ENCODE results near the gene RNF11. TPM values are rescaled to one million over a fixed set of nuclear protein-coding genes. Genes with fewer than 3 reads are reported as not detected.

RNF11 gene
- total RNA-seq, 1 experiment from 2014 or later = 67.5 TPM

DNA sequence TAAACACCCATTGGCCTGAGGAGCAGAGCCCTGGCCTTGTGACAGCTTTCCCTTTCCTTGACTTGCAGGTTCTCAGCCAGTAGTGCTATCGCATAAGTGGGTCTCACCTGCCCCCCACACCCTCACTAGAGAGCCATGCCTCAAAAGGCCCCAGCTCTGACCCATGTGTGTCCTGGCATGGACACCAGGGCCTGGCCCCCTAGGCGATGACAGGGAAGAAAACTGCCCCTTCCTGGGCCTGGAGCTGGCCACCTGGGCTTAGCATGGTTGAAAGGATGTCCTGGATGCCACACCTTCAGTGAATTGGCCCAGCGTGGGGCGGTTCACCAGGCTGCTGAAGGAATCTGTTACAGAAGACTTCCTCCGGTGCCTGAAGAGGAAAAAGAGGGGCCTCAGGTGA is 75.8 kb downstream of the RNF11 start:
- ChIA-PET POLR2A (ENCODE audit: low non-redundant PET) (no interaction called here), CTCF (no interaction called here)
- Histone ChIP-seq H3K9me3 (ENCODE audit: low read depth, low read length, poor library complexity, severe bottlenecking) (no peaks in the 10 kb centered on the region), H3K27ac (ENCODE audit: low read depth, low read length, poor library complexity, severe bottlenecking) (no peak overlapping the region), H3K4me1 (ENCODE audit: insufficient read depth, low read length, poor library complexity, severe bottlenecking) (peaks cover 9% of the 10 kb centered on the region), H3K27me3 (replicated peaks; ENCODE audit: insufficient read depth, low read depth, low read length, poor library complexity) (no peaks in the 10 kb centered on the region), H3K36me3 (ENCODE audit: insufficient read depth, low read length, poor library complexity, severe bottlenecking) (no peaks in the 10 kb centered on the region), H3K4me3 (ENCODE audit: low read depth, low read length, poor library complexity, severe bottlenecking) (no peak overlapping the region)
- DNase-seq (ENCODE audit: low spot score) = no peak
- intact Hi-C loops (cut with micrococcal nuclease; ENCODE audit: unreplicated experiment) = no loop called here
- no TSS peak for BruUV-seq (replicated peaks)
- no peak for TF ChIP-seq EZH2 (IDR thresholded peaks at IDR 0.05; ENCODE audit: borderline replicate concordance, low read depth, low read length, poor library complexity, severe bottlenecking)
- TF ChIP-seq, protein P1, sequence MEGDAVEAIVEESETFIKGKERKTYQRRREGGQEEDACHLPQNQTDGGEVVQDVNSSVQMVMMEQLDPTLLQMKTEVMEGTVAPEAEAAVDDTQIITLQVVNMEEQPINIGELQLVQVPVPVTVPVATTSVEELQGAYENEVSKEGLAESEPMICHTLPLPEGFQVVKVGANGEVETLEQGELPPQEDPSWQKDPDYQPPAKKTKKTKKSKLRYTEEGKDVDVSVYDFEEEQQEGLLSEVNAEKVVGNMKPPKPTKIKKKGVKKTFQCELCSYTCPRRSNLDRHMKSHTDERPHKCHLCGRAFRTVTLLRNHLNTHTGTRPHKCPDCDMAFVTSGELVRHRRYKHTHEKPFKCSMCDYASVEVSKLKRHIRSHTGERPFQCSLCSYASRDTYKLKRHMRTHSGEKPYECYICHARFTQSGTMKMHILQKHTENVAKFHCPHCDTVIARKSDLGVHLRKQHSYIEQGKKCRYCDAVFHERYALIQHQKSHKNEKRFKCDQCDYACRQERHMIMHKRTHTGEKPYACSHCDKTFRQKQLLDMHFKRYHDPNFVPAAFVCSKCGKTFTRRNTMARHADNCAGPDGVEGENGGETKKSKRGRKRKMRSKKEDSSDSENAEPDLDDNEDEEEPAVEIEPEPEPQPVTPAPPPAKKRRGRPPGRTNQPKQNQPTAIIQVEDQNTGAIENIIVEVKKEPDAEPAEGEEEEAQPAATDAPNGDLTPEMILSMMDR (conservative IDR thresholded peaks at IDR 0.05; ENCODE audit: low read depth, low read length) = no peak

DNA sequence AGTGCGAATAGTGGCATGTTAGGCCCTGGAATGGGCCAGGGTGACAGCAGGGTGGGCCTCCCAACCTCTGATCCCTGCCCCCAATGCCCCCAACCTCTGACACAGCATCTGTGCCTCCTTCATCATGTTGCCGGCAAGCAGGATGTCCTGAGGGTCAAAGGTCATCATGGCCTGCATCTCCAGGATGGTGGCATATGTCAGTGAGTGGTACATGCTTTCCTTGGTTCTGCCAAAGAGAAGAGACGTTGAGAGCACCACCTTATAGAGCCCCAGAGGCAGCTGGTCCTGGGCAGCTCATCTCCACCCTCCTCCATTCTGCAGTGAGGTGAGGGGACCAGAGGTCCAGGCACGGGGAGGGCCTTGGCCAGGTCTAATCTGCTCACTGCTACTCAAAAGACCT is 76.6 kb downstream of the RNF11 start:
- Histone ChIP-seq H3K4me1 (ENCODE audit: insufficient read depth, low read length, poor library complexity, severe bottlenecking) (peaks cover 9% of the 10 kb centered on the region), H3K27ac (ENCODE audit: low read depth, low read length, poor library complexity, severe bottlenecking) (no peak overlapping the region), H3K4me3 (ENCODE audit: low read depth, low read length, poor library complexity, severe bottlenecking) (no peak overlapping the region), H3K36me3 (ENCODE audit: insufficient read depth, low read length, poor library complexity, severe bottlenecking) (no peaks in the 10 kb centered on the region), H3K9me3 (ENCODE audit: low read depth, low read length, poor library complexity, severe bottlenecking) (no peaks in the 10 kb centered on the region), H3K27me3 (replicated peaks; ENCODE audit: insufficient read depth, low read depth, low read length, poor library complexity) (no peaks in the 10 kb centered on the region)
- BruUV-seq (replicated peaks) = no TSS peak
- intact Hi-C loops (cut with micrococcal nuclease; ENCODE audit: unreplicated experiment) = no loop called here
- TF ChIP-seq EZH2 (IDR thresholded peaks at IDR 0.05; ENCODE audit: borderline replicate concordance, low read depth, low read length, poor library complexity, severe bottlenecking) = no peak
- TF ChIP-seq, protein P1 (conservative IDR thresholded peaks at IDR 0.05; ENCODE audit: low read depth, low read length) = no peak
- DNase-seq (ENCODE audit: low spot score) = no peak
- ChIA-PET CTCF (no interaction called here), POLR2A (ENCODE audit: low non-redundant PET) (no interaction called here)

GRCh38 chr1:51313268-51313852 is 77.3 kb downstream of the RNF11 start:
- Histone ChIP-seq H3K4me1 (ENCODE audit: insufficient read depth, low read length, poor library complexity, severe bottlenecking) (peaks cover 9% of the 10 kb centered on the region), H3K27me3 (replicated peaks; ENCODE audit: insufficient read depth, low read depth, low read length, poor library complexity) (no peaks in the 10 kb centered on the region), H3K27ac (ENCODE audit: low read depth, low read length, poor library complexity, severe bottlenecking) (no peak overlapping the region), H3K4me3 (ENCODE audit: low read depth, low read length, poor library complexity, severe bottlenecking) (no peak overlapping the region), H3K9me3 (ENCODE audit: low read depth, low read length, poor library complexity, severe bottlenecking) (no peaks in the 10 kb centered on the region), H3K36me3 (ENCODE audit: insufficient read depth, low read length, poor library complexity, severe bottlenecking) (no peaks in the 10 kb centered on the region)
- no TSS peak for BruUV-seq (replicated peaks)
- intact Hi-C loops (cut with micrococcal nuclease; ENCODE audit: unreplicated experiment) = no loop called here
- TF ChIP-seq, protein P1 (conservative IDR thresholded peaks at IDR 0.05; ENCODE audit: low read depth, low read length) = peak; percentile 43
- TF ChIP-seq EZH2 (IDR thresholded peaks at IDR 0.05; ENCODE audit: borderline replicate concordance, low read depth, low read length, poor library complexity, severe bottlenecking) = no peak
- POLR2A ChIA-PET (ENCODE audit: low non-redundant PET) = no interaction called here
- CTCF ChIA-PET = no interaction called here
- peak; percentile 31 for DNase-seq (ENCODE audit: low spot score)
